CD14-positive monocyte (primary cell): ENCODE results near the gene RFX1. TPM values are rescaled to one million over a fixed set of nuclear protein-coding genes. Genes with fewer than 3 reads are reported as not detected.

Experiments used
- DNase-seq, 3 donors: peaks; one replicate each; pipeline ENCODE4 v3.0.0-alpha.2; 2011 to 2022
- H2AFZ ChIP-seq: 2 replicates; pipeline ENCODE4 v1.6.0; 2012; ENCODE audit warnings: mild to moderate bottlenecking, low read depth, low read length, inconsistent platforms; ENCODE audit not compliant: insufficient read depth, poor library complexity, severe bottlenecking
- H3K27ac ChIP-seq, 2 donors: 1 replicate in 1 of 2; 2 replicates in 1 of 2; pipeline ENCODE4 v1.5.1; 2012 to 2013; ENCODE audit warnings: low read length in 2 of 2, control low read depth in 1 of 2, inconsistent platforms in 1 of 2, low read depth in 1 of 2, mild to moderate bottlenecking in 1 of 2
- H3K27me3 ChIP-seq, 2 donors: one replicate each; pipeline versions ENCODE4 v1.6.0 to v1.6.1; 2011 to 2013; ENCODE audit warnings: low read length in 2 of 2; ENCODE audit not compliant: control insufficient read depth in 2 of 2, insufficient read depth in 2 of 2
- H3K36me3 ChIP-seq, 2 donors: replicated peaks in 1 of 2; 1 replicate in 1 of 2; 2 replicates in 1 of 2; pipeline versions ENCODE4 v1.5.1 to v1.6.1; 2012 to 2013; ENCODE audit warnings: low read length in 2 of 2, control low read depth in 1 of 2, inconsistent platforms in 1 of 2, mild to moderate bottlenecking in 1 of 2; ENCODE audit not compliant: insufficient read depth in 2 of 2, control insufficient read depth in 1 of 2
- H3K4me1 ChIP-seq, 2 donors: 1 replicate in 1 of 2; 2 replicates in 1 of 2; pipeline versions ENCODE4 v1.5.1 to v1.6.1; 2012 to 2013; ENCODE audit warnings: low read length in 2 of 2, control low read depth in 1 of 2, inconsistent platforms in 1 of 2, mild to moderate bottlenecking in 1 of 2, moderate library complexity in 1 of 2; ENCODE audit not compliant: insufficient read depth in 2 of 2, control insufficient read depth in 1 of 2
- H3K4me2 ChIP-seq: replicated peaks from 2 replicates; pipeline ENCODE3; 2012; ENCODE audit warnings: low read length, moderate library complexity, mild to moderate bottlenecking; ENCODE audit not compliant: poor library complexity, severe bottlenecking; ENCODE audit errors: extremely low read depth
- H3K4me3 ChIP-seq, 3 experiments: fragments of 200-600 bp in 1 of 3; sonication (generic) in 1 of 3; replicated peaks in 1 of 3; 1 replicate in 2 of 3; 2 replicates in 1 of 3; pipeline ENCODE4 v1.5.1; 2011 to 2013; ENCODE audit warnings: low read length in 3 of 3, mild to moderate bottlenecking in 3 of 3, control low read depth in 2 of 3, low read depth in 2 of 3, inconsistent platforms in 1 of 3, moderate library complexity in 1 of 3
- H3K79me2 ChIP-seq: 2 replicates; pipeline ENCODE4 v1.6.0; 2012; ENCODE audit warnings: mild to moderate bottlenecking, control low read depth, inconsistent platforms, low read length, moderate library complexity; ENCODE audit not compliant: insufficient read depth
- H3K9ac ChIP-seq: 2 replicates; pipeline ENCODE4 v1.6.0; 2017; ENCODE audit warnings: low read length, mild to moderate bottlenecking; ENCODE audit not compliant: insufficient read depth, poor library complexity, severe bottlenecking
- H3K9me3 ChIP-seq, 2 donors: replicated peaks in 1 of 2; 1 replicate in 1 of 2; 2 replicates in 1 of 2; pipeline versions ENCODE4 v1.5.1 to v1.6.1; 2012 to 2013; ENCODE audit warnings: low read length in 2 of 2, control low read depth in 1 of 2; ENCODE audit not compliant: control insufficient read depth in 1 of 2, insufficient read depth in 1 of 2
- H4K20me1 ChIP-seq: 2 replicates; pipeline ENCODE4 v1.6.0; 2012; ENCODE audit warnings: mild to moderate bottlenecking, low read length, control low read depth, moderate library complexity; ENCODE audit not compliant: insufficient read depth
- H3K27ac Mint-ChIP-seq, 7 donors: one replicate each; pipeline ENCODE4 v1.8.0; 2020; ENCODE audit warnings: mild to moderate bottlenecking in 7 of 7, mixed read lengths in 7 of 7, moderate library complexity in 6 of 7, inconsistent platforms in 2 of 7
- H3K27me3 Mint-ChIP-seq, 3 donors: one replicate each; pipeline ENCODE4 v1.8.0; 2021 to 2022; ENCODE audit warnings: low read depth in 3 of 3, mild to moderate bottlenecking in 3 of 3, mixed read lengths in 3 of 3, moderate library complexity in 3 of 3, inconsistent platforms in 1 of 3
- H3K36me3 Mint-ChIP-seq, 2 donors: one replicate each; pipeline ENCODE4 v1.8.0; 2020; ENCODE audit warnings: mixed read lengths in 2 of 2, inconsistent platforms in 1 of 2, mild to moderate bottlenecking in 1 of 2
- H3K4me1 Mint-ChIP-seq: one replicate; pipeline ENCODE4 v1.8.0; 2020; ENCODE audit warnings: mild to moderate bottlenecking, mixed read lengths
- H3K4me3 Mint-ChIP-seq, 2 donors: one replicate each; pipeline ENCODE4 v1.8.0; 2020; ENCODE audit warnings: mild to moderate bottlenecking in 2 of 2, mixed read lengths in 2 of 2, moderate library complexity in 1 of 2
- H3K9me3 Mint-ChIP-seq, 7 donors: one replicate each; pipeline ENCODE4 v1.8.0; 2020 to 2022; ENCODE audit warnings: mixed read lengths in 7 of 7, mild to moderate bottlenecking in 6 of 7, moderate library complexity in 6 of 7, inconsistent platforms in 2 of 7
- WGBS: methylation state at CpG from one replicate; pipeline ENCODE4 v1.1.5; 2013; ENCODE audit warnings: missing lambda C conversion rate; ENCODE audit not compliant: insufficient coverage; 5-methylcytosine and 5-hydroxymethylcytosine counted together
- intact Hi-C, 2 donors: fragments of 100-400 bp; cut with micrococcal nuclease; formaldehyde crosslinking; loops; one replicate each; pipeline versions ENCODE4 v1.15.0 to v1.15.1; 2023
- polyA plus RNA-seq, 3 donors: library from polyadenylated mRNA; depleted of rRNA in 1 of 3; unstranded in 2 of 3; stranded (reverse) in 1 of 3; fragments of 300-500 nt in 2 of 3; fragments of >200 nt in 1 of 3; fragmentation: Illumina TruSeq in 2 of 3; gene quantifications; 1 replicate in 2 of 3; 2 replicates in 1 of 3; pipeline ENCODE4 v1.2.3, GENCODE V29; 2012 to 2021
- TF ChIP-seq, protein P1 (sequence below): fragments of 200-600 bp; IDR thresholded peaks from one replicate; pipeline ENCODE4 v1.8.0; 2022; ENCODE audit warnings: antibody characterized with exemption, mild to moderate bottlenecking

RFX1 gene
- polyA plus RNA-seq, 3 donors, result 0.89 to 12.8 (median 0.95) TPM

DNA sequence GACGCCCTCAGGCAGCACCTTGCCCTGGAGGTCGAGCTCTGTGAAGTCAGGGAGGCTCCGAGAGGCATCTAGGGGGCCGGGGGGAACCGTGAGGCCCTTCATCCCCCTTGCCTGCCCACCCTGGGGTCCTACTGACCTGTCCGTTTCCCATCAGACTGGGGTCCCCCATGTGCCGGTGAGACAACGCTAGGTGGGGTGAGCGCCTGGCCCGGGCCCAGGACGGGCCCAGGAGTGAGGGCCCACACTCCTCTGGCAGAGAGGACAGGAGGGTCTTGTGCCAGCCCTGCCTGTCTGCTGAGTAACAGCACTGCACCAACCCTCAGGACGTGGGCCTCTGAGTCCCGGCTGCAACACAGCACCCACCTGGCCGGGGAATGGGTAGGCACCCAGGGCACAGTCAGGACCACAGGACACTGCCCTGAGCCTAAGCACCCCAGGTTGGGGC, 39.4 kb downstream of the RFX1 start:
- no peaks in the 10 kb centered on the region for H3K4me1 Mint-ChIP-seq
- Histone ChIP-seq H3K9me3 (no peaks in the 10 kb centered on the region), H3K4me2 (no peak overlapping the region), H3K27me3 (no peaks in the 10 kb centered on the region), H3K27ac (no peak overlapping the region), H3K9ac (no peak overlapping the region), H3K4me1 (no peaks in the 10 kb centered on the region), H4K20me1 (no peaks in the 10 kb centered on the region), H3K4me3 (no peak overlapping the region), H2AFZ (no peak overlapping the region), H3K36me3 (peaks cover 66 to 89% of the 10 kb centered on the region in 2 donors), H3K79me2 (no peaks in the 10 kb centered on the region)
- H3K36me3 Mint-ChIP-seq, result peaks cover 45 to 81% of the 10 kb centered on the region in 2 donors
- H3K9me3 Mint-ChIP-seq, result no peaks in the 10 kb centered on the region
- WGBS, result 97% methylated on average over 10 of the region's 14 CpGs
- DNase-seq, result no peak
- H3K4me3 Mint-ChIP-seq, result no peak overlapping the region
- intact Hi-C loops, result loop anchor here in 1 of 2 donors (5.0 kb wide), 1 partner anchor 36 kb away; no protein-coding TSS in a partner anchor
- no peaks in the 10 kb centered on the region for H3K27me3 Mint-ChIP-seq
- H3K27ac Mint-ChIP-seq, result peak overlapping the region in 1 of 7 donors; percentile 50
- TF ChIP-seq, protein P1, sequence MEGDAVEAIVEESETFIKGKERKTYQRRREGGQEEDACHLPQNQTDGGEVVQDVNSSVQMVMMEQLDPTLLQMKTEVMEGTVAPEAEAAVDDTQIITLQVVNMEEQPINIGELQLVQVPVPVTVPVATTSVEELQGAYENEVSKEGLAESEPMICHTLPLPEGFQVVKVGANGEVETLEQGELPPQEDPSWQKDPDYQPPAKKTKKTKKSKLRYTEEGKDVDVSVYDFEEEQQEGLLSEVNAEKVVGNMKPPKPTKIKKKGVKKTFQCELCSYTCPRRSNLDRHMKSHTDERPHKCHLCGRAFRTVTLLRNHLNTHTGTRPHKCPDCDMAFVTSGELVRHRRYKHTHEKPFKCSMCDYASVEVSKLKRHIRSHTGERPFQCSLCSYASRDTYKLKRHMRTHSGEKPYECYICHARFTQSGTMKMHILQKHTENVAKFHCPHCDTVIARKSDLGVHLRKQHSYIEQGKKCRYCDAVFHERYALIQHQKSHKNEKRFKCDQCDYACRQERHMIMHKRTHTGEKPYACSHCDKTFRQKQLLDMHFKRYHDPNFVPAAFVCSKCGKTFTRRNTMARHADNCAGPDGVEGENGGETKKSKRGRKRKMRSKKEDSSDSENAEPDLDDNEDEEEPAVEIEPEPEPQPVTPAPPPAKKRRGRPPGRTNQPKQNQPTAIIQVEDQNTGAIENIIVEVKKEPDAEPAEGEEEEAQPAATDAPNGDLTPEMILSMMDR, result no peak

DNA sequence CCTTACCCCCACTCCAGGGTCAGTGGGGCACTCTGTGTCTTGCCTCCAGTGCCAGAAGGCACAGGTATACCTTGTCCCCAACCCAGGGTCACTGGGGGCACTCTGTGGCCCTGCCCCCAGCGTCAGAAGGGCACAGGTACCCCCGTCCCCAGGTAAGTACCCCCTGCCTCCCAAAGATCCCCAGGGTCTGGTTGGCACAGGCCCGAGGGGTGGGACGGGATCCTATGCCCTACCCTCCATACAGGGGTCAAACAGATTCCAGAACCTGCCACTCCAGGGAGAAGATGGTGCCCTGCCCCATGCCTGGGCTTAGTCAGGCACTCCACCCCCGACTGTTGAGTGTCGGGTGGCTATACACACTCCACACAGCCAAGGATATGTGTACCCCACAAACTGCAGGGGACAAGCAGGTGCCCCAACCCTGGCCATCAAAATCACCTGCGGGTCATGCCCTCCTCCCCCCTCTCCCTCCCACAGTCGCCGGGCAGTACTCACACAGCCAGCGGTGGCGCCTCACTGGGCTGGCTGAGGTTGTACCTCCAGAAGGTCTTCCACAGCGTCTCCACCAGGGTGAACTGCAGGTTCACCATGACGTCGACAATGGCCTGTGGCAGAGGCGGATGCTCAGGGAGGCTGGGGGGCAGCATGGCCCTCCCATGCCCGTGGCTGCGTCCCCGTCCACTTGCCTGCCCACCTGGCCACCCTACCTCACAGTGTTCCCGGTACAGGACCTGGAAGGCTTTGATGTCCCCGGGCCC, 40.0 kb downstream of the RFX1 start:
- Mint-ChIP-seq H3K4me1 (no peaks in the 10 kb centered on the region), H3K27me3 (no peaks in the 10 kb centered on the region), H3K27ac (peak overlapping the region in 2 of 7 donors; percentile 4 to 24), H3K9me3 (no peaks in the 10 kb centered on the region), H3K36me3 (peaks cover 49 to 80% of the 10 kb centered on the region in 2 donors), H3K4me3 (no peak overlapping the region)
- H2AFZ ChIP-seq, result no peak overlapping the region
- no peaks in the 10 kb centered on the region for H3K4me1 ChIP-seq
- no peaks in the 10 kb centered on the region for H4K20me1 ChIP-seq
- no peaks in the 10 kb centered on the region for H3K79me2 ChIP-seq
- no peak for DNase-seq
- H3K36me3 ChIP-seq, result peaks cover 71 to 89% of the 10 kb centered on the region in 2 donors
- no peaks in the 10 kb centered on the region for H3K27me3 ChIP-seq
- H3K9ac ChIP-seq, result no peak overlapping the region
- no peak overlapping the region for H3K4me2 ChIP-seq
- no peaks in the 10 kb centered on the region for H3K9me3 ChIP-seq
- TF ChIP-seq, protein P1, result no peak
- WGBS, result 92% methylated on average over 16 of the region's 20 CpGs
- intact Hi-C loops, result loop anchor here in 1 of 2 donors (5.0 kb wide), 1 partner anchor 36 kb away; no protein-coding TSS in a partner anchor
- no peak overlapping the region for H3K4me3 ChIP-seq
- H3K27ac ChIP-seq, result no peak overlapping the region
